PC-9 (cell line): ENCODE results near the gene MT1B. TPM values are rescaled to one million over a fixed set of nuclear protein-coding genes. Genes with fewer than 3 reads are reported as not detected.

Source experiments
- BruUV-seq: library from RNA; stranded (reverse); fragments of 400-500 nt; replicated peaks from 2 replicates; lab custom pipeline; 2021; lab: Mats Ljungman, UMichigan
- CTCF ChIA-PET: fragments of 300-600 bp; sonication (Branson Sonifier 250); formaldehyde crosslinking; loops from one replicate; lab custom pipeline; 2022; ENCODE audit warnings: antibody characterized with exemption; lab: Charles Lee
- POLR2A ChIA-PET: fragments of 300-600 bp; sonication (Branson Sonifier 250); formaldehyde crosslinking; loops from one replicate; lab custom pipeline; 2022; ENCODE audit warnings: antibody characterized with exemption; ENCODE audit not compliant: unreplicated experiment; lab: Charles Lee
- DNase-seq, 2 experiments: peaks; one replicate each; pipeline versions ENCODE4 v3.0.0 to v3.0.0-alpha.2; 2015 to 2022; ENCODE audit warnings: mixed read lengths in 1 of 2
- H2AFZ ChIP-seq: fragments of 200-600 bp; sonication (generic); 2 replicates; pipeline ENCODE4 v1.8.1; 2017; ENCODE audit warnings: antibody characterized with exemption
- H3F3A ChIP-seq: fragments of 200-600 bp; sonication (generic); 2 replicates; pipeline ENCODE4 v1.8.1; 2017; ENCODE audit warnings: antibody characterized with exemption, mild to moderate bottlenecking, low read depth; ENCODE audit not compliant: insufficient read depth
- H3K27ac ChIP-seq: fragments of 200-600 bp; sonication (generic); 2 replicates; pipeline ENCODE4 v1.6.1; 2016; ENCODE audit warnings: mixed run types
- H3K27me3 ChIP-seq: fragments of 200-600 bp; sonication (generic); 2 replicates; pipeline ENCODE4 v1.6.1; 2016; ENCODE audit warnings: low read depth, mixed run types; ENCODE audit not compliant: insufficient read depth
- H3K36me3 ChIP-seq: fragments of 200-600 bp; sonication (generic); 2 replicates; pipeline ENCODE4 v1.6.1; 2016; ENCODE audit warnings: low read depth, mixed run types
- H3K4me1 ChIP-seq: fragments of 200-600 bp; sonication (generic); replicated peaks from 2 replicates; pipeline ENCODE4 v1.6.1; 2016; ENCODE audit warnings: mixed run types; ENCODE audit not compliant: insufficient read depth
- H3K4me2 ChIP-seq: fragments of 200-600 bp; sonication (generic); 2 replicates; pipeline ENCODE4 v1.6.1; 2017; ENCODE audit warnings: mixed run types
- H3K4me3 ChIP-seq: fragments of 200-600 bp; sonication (generic); 2 replicates; pipeline ENCODE4 v1.6.1; 2016; ENCODE audit warnings: mixed run types
- H3K79me2 ChIP-seq: fragments of 200-600 bp; sonication (generic); 2 replicates; pipeline ENCODE4 v1.6.1; 2017; ENCODE audit warnings: low read depth, mixed run types
- H3K9me2 ChIP-seq: fragments of 200-600 bp; sonication (generic); 2 replicates; pipeline ENCODE4 v1.8.1; 2017; ENCODE audit warnings: mild to moderate bottlenecking; ENCODE audit not compliant: insufficient read depth
- H3K9me3 ChIP-seq: fragments of 200-600 bp; sonication (generic); 2 replicates; pipeline ENCODE4 v1.8.1; 2016; ENCODE audit warnings: low read depth; ENCODE audit not compliant: insufficient read depth
- H4K20me1 ChIP-seq: fragments of 200-600 bp; sonication (generic); 2 replicates; pipeline ENCODE4 v1.8.1; 2017; ENCODE audit not compliant: insufficient read depth
- EZH2 ChIP-seq: fragments of 200-600 bp; sonication (generic); IDR thresholded peaks from 2 replicates; pipeline ENCODE4 v1.8.0; 2017; ENCODE audit warnings: antibody characterized with exemption, low read depth
- intact Hi-C: fragments of 100-400 bp; cut with micrococcal nuclease; formaldehyde crosslinking; loops from one replicate; pipeline ENCODE4 v1.10.0; 2022; ENCODE audit not compliant: unreplicated experiment
- total RNA-seq: library from RNA; stranded (reverse); gene quantifications from 2 replicates; pipeline ENCODE4 v1.2.3, GENCODE V29; 2021
- TF ChIP-seq, protein P1 (sequence below): fragments of 200-600 bp; sonication (generic); conservative IDR thresholded peaks from 2 replicates; pipeline ENCODE4 v1.6.1; 2017; ENCODE audit warnings: mixed run types, antibody characterized with exemption, mild to moderate bottlenecking, moderate library complexity

The MT1B gene
- total RNA-seq, 1 experiment from 2014 or later: not detected

DNA sequence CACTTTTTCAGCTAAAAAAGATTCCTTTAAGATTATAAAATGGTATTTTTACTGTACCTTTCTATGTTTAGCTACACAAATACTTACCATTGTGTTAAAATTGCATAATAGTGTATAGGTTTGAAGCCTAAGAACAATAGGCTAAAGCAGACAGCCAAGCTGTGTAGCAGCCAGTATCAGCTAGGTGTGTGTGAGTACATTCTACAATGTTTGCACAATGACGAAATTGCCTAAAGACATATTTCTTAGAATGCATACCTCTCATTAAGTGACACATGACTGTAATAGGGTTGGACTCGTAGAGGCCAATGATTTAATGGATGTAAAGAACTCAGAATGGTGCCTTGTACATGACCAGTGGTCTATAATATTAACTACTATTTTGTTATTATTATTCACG, 1.9 kb upstream of the MT1B start:
- POLR2A ChIA-PET: interaction anchor here (0.5 to 0.7 kb wide), 4 partner anchors 39 to 1252 kb away, joined by 4 to 9 read pairs (median 5); no protein-coding TSS in a partner anchor
- intact Hi-C loops: no loop called here
- Histone ChIP-seq H2AFZ (no peak overlapping the region), H3K79me2 (no peaks in the 10 kb centered on the region), H3K36me3 (no peaks in the 10 kb centered on the region), H3K4me2 (peak overlapping the region; percentile 20), H3K9me3 (no peaks in the 10 kb centered on the region), H3K27ac (no peak overlapping the region), H3K27me3 (0 out of 2 replicates have a peak, but pooled peaks cover 3% of the 10 kb centered on the region), H3K4me1 (peaks cover 30% of the 10 kb centered on the region), H4K20me1 (peaks cover 5% of the 10 kb centered on the region; the same call in 1 of the 2 replicates), H3K4me3 (no peak overlapping the region), H3K9me2 (no peaks in the 10 kb centered on the region), H3F3A (peaks cover 31% of the 10 kb centered on the region; the same call in 1 of the 2 replicates)
- peak in 1 of 2 experiments; percentile 98 for DNase-seq
- CTCF ChIA-PET: no interaction called here
- TF ChIP-seq EZH2: no peak
- TF ChIP-seq, protein P1, sequence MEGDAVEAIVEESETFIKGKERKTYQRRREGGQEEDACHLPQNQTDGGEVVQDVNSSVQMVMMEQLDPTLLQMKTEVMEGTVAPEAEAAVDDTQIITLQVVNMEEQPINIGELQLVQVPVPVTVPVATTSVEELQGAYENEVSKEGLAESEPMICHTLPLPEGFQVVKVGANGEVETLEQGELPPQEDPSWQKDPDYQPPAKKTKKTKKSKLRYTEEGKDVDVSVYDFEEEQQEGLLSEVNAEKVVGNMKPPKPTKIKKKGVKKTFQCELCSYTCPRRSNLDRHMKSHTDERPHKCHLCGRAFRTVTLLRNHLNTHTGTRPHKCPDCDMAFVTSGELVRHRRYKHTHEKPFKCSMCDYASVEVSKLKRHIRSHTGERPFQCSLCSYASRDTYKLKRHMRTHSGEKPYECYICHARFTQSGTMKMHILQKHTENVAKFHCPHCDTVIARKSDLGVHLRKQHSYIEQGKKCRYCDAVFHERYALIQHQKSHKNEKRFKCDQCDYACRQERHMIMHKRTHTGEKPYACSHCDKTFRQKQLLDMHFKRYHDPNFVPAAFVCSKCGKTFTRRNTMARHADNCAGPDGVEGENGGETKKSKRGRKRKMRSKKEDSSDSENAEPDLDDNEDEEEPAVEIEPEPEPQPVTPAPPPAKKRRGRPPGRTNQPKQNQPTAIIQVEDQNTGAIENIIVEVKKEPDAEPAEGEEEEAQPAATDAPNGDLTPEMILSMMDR: no peak
- BruUV-seq: no TSS peak

DNA sequence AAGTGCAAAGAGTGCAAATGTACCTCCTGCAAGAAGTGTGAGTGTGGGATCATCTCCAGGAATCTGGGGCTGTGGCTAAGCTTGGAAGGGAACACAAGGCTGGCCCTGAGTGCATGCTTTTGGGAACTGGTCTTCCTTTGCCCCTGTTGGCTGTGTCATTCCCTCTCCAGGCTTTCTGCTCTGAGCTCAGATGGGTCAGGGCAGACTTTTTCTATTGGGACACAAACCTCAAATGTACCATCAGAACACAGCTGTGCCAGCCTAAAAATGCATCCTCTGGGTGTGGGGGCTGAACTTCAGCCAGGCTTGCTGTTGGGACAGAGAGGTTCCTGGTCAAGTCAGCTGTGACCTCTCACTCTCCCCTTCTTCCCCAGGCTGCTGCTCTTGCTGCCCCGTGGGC, 914 bp downstream of the MT1B start:
- Histone ChIP-seq H3K4me3 (no peak overlapping the region), H3K27me3 (0 out of 2 replicates have a peak, but pooled peaks cover 3% of the 10 kb centered on the region), H3F3A (peaks cover 36% of the 10 kb centered on the region; the same call in 1 of the 2 replicates), H3K36me3 (no peaks in the 10 kb centered on the region), H3K27ac (no peak overlapping the region), H4K20me1 (peaks cover 5% of the 10 kb centered on the region; the same call in 1 of the 2 replicates), H3K4me1 (peaks cover 30% of the 10 kb centered on the region), H3K4me2 (no peak overlapping the region), H2AFZ (no peak overlapping the region), H3K79me2 (no peaks in the 10 kb centered on the region), H3K9me3 (no peaks in the 10 kb centered on the region), H3K9me2 (no peaks in the 10 kb centered on the region)
- intact Hi-C loops: no loop called here
- DNase-seq: no peak
- ChIA-PET POLR2A (no interaction called here), CTCF (no interaction called here)
- no TSS peak for BruUV-seq
- TF ChIP-seq EZH2: no peak
- TF ChIP-seq, protein P1: no peak

DNA sequence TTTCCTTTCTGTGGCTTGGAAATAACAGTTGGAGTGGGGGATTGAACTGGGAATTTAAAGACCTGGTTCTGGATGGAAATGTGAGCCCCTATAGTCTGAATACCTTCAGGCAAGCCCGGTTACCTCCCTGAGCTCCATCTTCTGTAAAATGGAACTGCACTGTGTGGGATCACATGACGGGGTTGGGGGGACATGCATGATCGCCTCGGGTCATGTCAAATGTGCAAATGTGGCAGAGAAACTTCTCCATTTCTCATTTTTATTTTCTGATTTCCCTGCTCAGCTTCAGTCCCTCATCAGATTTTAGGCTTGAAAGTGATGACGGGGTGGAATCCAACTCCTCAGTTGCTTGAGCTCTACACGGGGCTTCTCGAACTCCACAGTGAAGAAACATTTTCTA, 1.5 kb downstream of the MT1B start:
- CTCF ChIA-PET: no interaction called here

More for the DNA sequence above, 1.5 kb downstream of the MT1B start:
- Histone ChIP-seq H3K4me3 (no peak overlapping the region), H4K20me1 (peaks cover 5% of the 10 kb centered on the region; the same call in 1 of the 2 replicates), H2AFZ (no peak overlapping the region), H3K36me3 (no peaks in the 10 kb centered on the region), H3K27me3 (peaks cover 8% of the 10 kb centered on the region; the same call in 1 of the 2 replicates), H3K4me1 (peaks cover 34% of the 10 kb centered on the region), H3K27ac (no peak overlapping the region), H3K79me2 (no peaks in the 10 kb centered on the region), H3K9me3 (no peaks in the 10 kb centered on the region), H3K9me2 (no peaks in the 10 kb centered on the region), H3K4me2 (no peak overlapping the region), H3F3A (peaks cover 36% of the 10 kb centered on the region; the same call in 1 of the 2 replicates)
- intact Hi-C loops: no loop called here
- TF ChIP-seq, protein P1: no peak
- TF ChIP-seq EZH2: no peak
- POLR2A ChIA-PET: interaction anchor here (0.6 to 0.7 kb wide), 2 partner anchors 49 to 1007 kb away, joined by 3 to 11 read pairs; no protein-coding TSS in a partner anchor
- DNase-seq: no peak
- BruUV-seq: no TSS peak
